Measurements from ENCODE around the gene IDI2.

DNA sequence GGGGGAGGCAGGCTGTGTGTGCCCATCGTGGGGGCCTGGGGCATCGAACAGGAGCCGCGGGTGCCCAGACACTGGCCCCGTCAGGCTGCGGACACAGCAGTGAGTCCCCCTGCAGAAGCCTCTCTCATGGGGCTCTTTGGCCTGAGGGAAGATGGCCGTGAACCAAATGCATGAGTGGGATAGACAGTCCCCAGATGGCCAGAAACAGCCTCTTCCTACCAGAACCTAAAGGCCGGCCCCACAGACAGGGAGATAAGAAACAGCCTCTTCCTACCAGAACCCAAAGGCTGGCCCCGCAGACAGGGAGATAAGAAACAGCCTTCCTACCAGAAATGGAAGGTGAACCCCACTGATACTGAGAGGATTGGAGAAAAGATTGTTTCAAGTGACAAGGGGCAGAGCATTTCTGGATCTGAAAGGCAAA is 16.6 kb downstream of the IDI2 start:
- TF ChIP-seq GATA2 (IDR thresholded peaks at IDR 0.05; ENCODE audit: low read depth, low read length) (peak; percentile 95), GATA3 (IDR thresholded peaks at IDR 0.05; ENCODE audit: low read depth, low read length) (peak; percentile 63)
